PC-3 (cell line): ENCODE results near the gene XRCC6.

Experiments used
- EZH2 ChIP-seq: fragments of 300-600 bp; sonication (generic); IDR thresholded peaks from one replicate; pipeline ENCODE4 v1.6.1; 2017; ENCODE audit warnings: antibody characterized with exemption, mild to moderate bottlenecking, low read length; ENCODE audit not compliant: unreplicated experiment
- EZH2phosphoT487 ChIP-seq: fragments of 300-600 bp; sonication (generic); IDR thresholded peaks from 2 replicates; pipeline ENCODE4 v1.6.1; 2018; ENCODE audit warnings: mild to moderate bottlenecking, antibody characterized with exemption, low read length, borderline replicate concordance
- TF ChIP-seq, protein P1 (sequence below): fragments of 300-600 bp; sonication (generic); conservative IDR thresholded peaks from 2 replicates; pipeline ENCODE4 v1.5.1; 2017; ENCODE audit warnings: antibody characterized with exemption, low read depth, mild to moderate bottlenecking, low read length

- TF ChIP-seq, protein P1, sequence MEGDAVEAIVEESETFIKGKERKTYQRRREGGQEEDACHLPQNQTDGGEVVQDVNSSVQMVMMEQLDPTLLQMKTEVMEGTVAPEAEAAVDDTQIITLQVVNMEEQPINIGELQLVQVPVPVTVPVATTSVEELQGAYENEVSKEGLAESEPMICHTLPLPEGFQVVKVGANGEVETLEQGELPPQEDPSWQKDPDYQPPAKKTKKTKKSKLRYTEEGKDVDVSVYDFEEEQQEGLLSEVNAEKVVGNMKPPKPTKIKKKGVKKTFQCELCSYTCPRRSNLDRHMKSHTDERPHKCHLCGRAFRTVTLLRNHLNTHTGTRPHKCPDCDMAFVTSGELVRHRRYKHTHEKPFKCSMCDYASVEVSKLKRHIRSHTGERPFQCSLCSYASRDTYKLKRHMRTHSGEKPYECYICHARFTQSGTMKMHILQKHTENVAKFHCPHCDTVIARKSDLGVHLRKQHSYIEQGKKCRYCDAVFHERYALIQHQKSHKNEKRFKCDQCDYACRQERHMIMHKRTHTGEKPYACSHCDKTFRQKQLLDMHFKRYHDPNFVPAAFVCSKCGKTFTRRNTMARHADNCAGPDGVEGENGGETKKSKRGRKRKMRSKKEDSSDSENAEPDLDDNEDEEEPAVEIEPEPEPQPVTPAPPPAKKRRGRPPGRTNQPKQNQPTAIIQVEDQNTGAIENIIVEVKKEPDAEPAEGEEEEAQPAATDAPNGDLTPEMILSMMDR = no peak
- no peak for TF ChIP-seq EZH2
- no peak for TF ChIP-seq EZH2phosphoT487
Measured at GRCh38 chr22:41625577-41625976, 4.5 kb downstream of the XRCC6 start.
